ENCODE results near the gene DNER.

The DNER gene

GRCh38 chr2:229467783-229468182 is 246.6 kb downstream of the DNER start:
- no peak overlapping the region for H3K4me3 ChIP-seq (ENCODE audit: low read depth, low read length)
- no peak for DNase-seq (ENCODE audit: low read depth)
- TF ChIP-seq, protein P1, sequence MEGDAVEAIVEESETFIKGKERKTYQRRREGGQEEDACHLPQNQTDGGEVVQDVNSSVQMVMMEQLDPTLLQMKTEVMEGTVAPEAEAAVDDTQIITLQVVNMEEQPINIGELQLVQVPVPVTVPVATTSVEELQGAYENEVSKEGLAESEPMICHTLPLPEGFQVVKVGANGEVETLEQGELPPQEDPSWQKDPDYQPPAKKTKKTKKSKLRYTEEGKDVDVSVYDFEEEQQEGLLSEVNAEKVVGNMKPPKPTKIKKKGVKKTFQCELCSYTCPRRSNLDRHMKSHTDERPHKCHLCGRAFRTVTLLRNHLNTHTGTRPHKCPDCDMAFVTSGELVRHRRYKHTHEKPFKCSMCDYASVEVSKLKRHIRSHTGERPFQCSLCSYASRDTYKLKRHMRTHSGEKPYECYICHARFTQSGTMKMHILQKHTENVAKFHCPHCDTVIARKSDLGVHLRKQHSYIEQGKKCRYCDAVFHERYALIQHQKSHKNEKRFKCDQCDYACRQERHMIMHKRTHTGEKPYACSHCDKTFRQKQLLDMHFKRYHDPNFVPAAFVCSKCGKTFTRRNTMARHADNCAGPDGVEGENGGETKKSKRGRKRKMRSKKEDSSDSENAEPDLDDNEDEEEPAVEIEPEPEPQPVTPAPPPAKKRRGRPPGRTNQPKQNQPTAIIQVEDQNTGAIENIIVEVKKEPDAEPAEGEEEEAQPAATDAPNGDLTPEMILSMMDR (IDR thresholded peaks at IDR 0.05; ENCODE audit: control insufficient read depth, extremely low read depth, insufficient read depth) = no peak

- TF ChIP-seq, protein P1 (IDR thresholded peaks at IDR 0.05; ENCODE audit: control insufficient read depth, extremely low read depth, insufficient read depth) = no peak
- DNase-seq (ENCODE audit: low read depth) = no peak
- H3K4me3 ChIP-seq (ENCODE audit: low read depth, low read length) = no peak overlapping the region
Observed at GRCh38 chr2:229463841-229464346, 250.5 kb downstream of the DNER start.

DNA sequence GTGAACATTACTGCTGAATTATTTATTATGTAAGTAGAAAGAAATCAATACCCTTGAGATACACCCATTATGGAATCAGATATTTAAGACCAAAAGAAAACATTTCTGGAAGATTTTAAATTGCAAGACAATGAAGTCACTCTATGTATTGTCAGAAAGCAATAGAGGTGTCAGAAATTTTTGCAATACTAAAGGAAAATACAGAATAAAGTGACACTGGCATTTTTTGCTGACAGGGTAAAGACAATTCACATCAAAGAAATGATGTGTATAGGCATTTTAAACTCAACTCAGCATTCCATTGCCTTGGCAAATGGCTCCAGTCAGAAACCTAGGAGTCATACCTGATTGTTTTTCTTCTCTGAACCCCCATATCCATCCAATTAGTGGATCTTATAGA is 252.2 kb downstream of the DNER start:
- DNase-seq (ENCODE audit: low read depth) = no peak
- TF ChIP-seq, protein P1 (IDR thresholded peaks at IDR 0.05; ENCODE audit: control insufficient read depth, extremely low read depth, insufficient read depth) = no peak
- H3K4me3 ChIP-seq (ENCODE audit: low read depth, low read length) = no peak overlapping the region

DNA sequence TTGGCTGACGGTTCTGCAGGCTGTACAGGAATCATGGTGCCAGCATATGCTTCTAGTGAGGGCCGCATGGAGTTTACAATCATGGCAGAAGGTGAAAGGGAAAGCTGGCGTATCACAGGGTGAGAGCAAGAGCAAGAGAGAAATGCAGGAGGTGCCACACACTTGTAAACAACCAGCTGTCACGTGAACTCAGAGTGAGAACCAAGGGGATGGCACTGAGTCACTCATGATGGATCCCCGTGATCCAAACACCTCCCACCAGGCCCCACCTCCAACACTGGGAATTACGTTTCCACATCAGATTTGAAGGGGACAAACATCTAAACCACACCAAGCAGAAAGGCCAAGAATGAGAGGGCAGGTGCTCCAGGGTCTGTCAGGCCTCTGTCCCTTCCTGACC is 258.3 kb downstream of the DNER start:
- DNase-seq (ENCODE audit: low read depth) = no peak
- TF ChIP-seq, protein P1 (IDR thresholded peaks at IDR 0.05; ENCODE audit: control insufficient read depth, extremely low read depth, insufficient read depth) = no peak
- no peak overlapping the region for H3K4me3 ChIP-seq (ENCODE audit: low read depth, low read length)

DNA sequence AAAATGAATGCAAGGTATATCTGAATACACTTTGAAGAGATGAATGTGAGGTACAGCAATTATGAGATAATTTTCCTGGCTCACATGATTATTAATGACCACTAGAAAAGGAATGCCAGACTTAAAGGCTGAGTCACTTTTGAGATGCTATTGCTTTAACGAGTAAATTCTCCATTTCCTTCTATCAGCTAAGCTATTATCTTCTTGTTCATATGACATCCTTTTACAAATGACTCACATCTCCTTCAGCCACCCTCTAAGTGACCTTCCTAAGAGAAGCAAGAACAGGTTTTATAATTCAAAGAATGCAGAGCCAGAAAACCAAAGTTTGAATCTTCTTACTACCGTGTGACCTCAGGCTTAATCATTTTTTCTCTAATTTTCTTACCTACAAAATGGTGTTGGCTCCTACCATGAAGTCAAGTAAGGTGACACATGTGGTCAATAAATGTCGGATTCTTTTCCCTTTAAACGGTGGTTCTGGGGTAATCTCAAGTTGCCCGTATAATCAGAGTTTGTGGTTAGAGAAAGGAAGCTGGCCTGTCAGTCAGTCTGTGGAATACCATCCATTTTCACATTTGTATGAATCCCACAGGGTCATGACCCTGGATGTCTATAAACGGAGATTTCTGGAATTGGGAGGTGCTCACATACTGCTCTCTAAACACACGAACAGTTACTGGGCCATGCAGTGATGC is 259.3 kb downstream of the DNER start:
- no peak for DNase-seq (ENCODE audit: low read depth)

DNA sequence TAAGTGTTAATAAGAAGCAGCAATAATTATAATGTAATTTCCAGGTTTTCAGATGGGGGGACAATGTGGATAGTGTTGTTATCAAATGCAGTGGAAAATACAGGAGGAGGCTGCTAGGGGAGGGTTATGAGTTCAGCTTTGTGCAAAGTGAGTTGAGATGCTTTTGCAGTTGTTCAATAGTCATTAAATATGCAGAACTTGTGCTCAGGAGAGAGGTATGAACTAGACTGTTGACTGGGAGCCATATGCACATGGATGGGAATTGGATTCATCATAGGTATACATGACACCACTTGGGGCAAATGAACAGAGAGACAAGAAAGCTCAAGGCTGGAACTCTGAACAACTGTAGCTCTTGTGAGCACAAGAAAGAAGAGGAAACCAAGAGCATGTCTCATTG is 261.1 kb downstream of the DNER start:
- TF ChIP-seq, protein P1 (IDR thresholded peaks at IDR 0.05; ENCODE audit: control insufficient read depth, extremely low read depth, insufficient read depth) = no peak

More for the DNA sequence above, 259.3 kb downstream of the DNER start:
- H3K4me3 ChIP-seq (ENCODE audit: low read depth, low read length) = no peak overlapping the region
- TF ChIP-seq, protein P1 (IDR thresholded peaks at IDR 0.05; ENCODE audit: control insufficient read depth, extremely low read depth, insufficient read depth) = no peak

GRCh38 chr2:229451852-229452251 is 262.5 kb downstream of the DNER start:
- TF ChIP-seq, protein P1 (IDR thresholded peaks at IDR 0.05; ENCODE audit: control insufficient read depth, extremely low read depth, insufficient read depth) = no peak

More for the DNA sequence above, 261.1 kb downstream of the DNER start:
- DNase-seq (ENCODE audit: low read depth) = no peak
- H3K4me3 ChIP-seq (ENCODE audit: low read depth, low read length) = no peak overlapping the region

More at GRCh38 chr2:229451852-229452251, 262.5 kb downstream of the DNER start:
- no peak for DNase-seq (ENCODE audit: low read depth)
- H3K4me3 ChIP-seq (ENCODE audit: low read depth, low read length) = no peak overlapping the region

Measured in LNCaP clone FGC (cell line).